ENCODE measurements around the gene CFAP52. TPM values are rescaled to one million over a fixed set of nuclear protein-coding genes. Genes with fewer than 3 reads are reported as not detected.
A peak's percentile ranks its signal among the peaks of the same experiment; 100 is the strongest.

The CFAP52 gene, protein sequence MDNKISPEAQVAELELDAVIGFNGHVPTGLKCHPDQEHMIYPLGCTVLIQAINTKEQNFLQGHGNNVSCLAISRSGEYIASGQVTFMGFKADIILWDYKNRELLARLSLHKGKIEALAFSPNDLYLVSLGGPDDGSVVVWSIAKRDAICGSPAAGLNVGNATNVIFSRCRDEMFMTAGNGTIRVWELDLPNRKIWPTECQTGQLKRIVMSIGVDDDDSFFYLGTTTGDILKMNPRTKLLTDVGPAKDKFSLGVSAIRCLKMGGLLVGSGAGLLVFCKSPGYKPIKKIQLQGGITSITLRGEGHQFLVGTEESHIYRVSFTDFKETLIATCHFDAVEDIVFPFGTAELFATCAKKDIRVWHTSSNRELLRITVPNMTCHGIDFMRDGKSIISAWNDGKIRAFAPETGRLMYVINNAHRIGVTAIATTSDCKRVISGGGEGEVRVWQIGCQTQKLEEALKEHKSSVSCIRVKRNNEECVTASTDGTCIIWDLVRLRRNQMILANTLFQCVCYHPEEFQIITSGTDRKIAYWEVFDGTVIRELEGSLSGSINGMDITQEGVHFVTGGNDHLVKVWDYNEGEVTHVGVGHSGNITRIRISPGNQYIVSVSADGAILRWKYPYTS
- total RNA-seq = not detected

- peaks cover 12% of the 10 kb centered on the region for H3K36me3 Mint-ChIP-seq (ENCODE audit: low read depth)
- no peaks in the 10 kb centered on the region for H3K9me3 Mint-ChIP-seq
- peak within 1 kb of the TSS; percentile 98 for H3K27ac Mint-ChIP-seq
- H3K4me3 Mint-ChIP-seq = peak within 1 kb of the TSS; percentile 90
- H3K27me3 Mint-ChIP-seq = no peaks in the 10 kb centered on the region
- peaks cover 18% of the 10 kb centered on the region for H3K4me1 Mint-ChIP-seq
- peak; percentile 70 for ATAC-seq (replicated peaks)
Measured at GRCh38 chr17:9576521-9577372, at the start of gene CFAP52. TSS of gene CFAP52 (plus strand) at chr17:9576642. CDS start at chr17:9576696, 54 bp downstream.

DNA sequence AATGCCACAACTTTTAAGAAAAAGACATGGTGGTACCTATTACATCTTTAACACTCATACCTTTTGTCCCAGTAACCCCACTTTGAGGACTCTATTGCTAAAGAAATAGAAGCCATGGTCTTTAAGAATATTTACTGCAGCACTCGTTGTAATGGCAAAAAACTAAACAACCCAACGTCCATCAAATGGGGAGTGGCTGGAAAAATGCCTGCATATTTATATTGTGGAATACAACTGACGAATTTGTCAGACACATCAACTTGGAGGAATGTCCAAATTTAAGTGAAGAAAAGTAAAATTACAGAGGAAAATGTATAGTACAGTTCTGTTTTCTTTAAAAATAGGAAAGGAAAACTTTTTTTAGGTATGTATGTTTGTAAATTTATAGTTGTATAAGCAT is 48.7 kb upstream of the CFAP52 start:
- Mint-ChIP-seq H3K4me1 (peaks cover 6% of the 10 kb centered on the region), H3K27me3 (no peaks in the 10 kb centered on the region)

GRCh38 chr17:9529033-9529700 is 47.3 kb upstream of the CFAP52 start:
- Mint-ChIP-seq H3K4me1 (peaks cover 6% of the 10 kb centered on the region), H3K27me3 (no peaks in the 10 kb centered on the region), H3K4me3 (no peak overlapping the region), H3K36me3 (ENCODE audit: low read depth) (peaks cover 5% of the 10 kb centered on the region), H3K9me3 (no peaks in the 10 kb centered on the region), H3K27ac (no peak overlapping the region)
- peak; percentile 99 for ATAC-seq (replicated peaks)

More for the DNA sequence above, 48.7 kb upstream of the CFAP52 start:
- Mint-ChIP-seq H3K36me3 (ENCODE audit: low read depth) (no peaks in the 10 kb centered on the region), H3K27ac (no peak overlapping the region), H3K9me3 (no peaks in the 10 kb centered on the region), H3K4me3 (no peak overlapping the region)
- ATAC-seq (replicated peaks) = no peak

DNA sequence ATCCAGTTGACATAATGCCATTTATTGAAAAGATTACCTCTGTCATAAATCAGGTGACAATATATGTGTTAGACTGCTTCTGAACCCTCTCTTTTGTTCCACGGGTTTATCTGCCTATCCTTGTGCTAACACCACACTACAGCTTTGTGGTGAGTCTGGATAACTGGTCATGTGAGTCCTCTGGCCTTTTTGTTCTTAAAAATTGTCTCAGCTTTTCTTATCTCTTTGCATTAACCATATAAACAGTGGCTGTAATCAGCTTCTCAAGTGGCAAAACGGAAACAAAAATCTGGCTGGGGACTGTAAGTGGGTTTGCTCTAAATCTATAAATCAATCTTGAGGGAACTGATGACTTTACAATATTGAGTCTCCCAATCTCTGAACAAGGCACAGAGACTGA is 45.4 kb upstream of the CFAP52 start:
- H3K27me3 Mint-ChIP-seq = no peaks in the 10 kb centered on the region
- no peak for ATAC-seq (replicated peaks)
- peaks cover 6% of the 10 kb centered on the region for H3K4me1 Mint-ChIP-seq
- H3K4me3 Mint-ChIP-seq = no peak overlapping the region
- no peak overlapping the region for H3K27ac Mint-ChIP-seq
- no peaks in the 10 kb centered on the region for H3K9me3 Mint-ChIP-seq
- H3K36me3 Mint-ChIP-seq (ENCODE audit: low read depth) = peaks cover 6% of the 10 kb centered on the region

- H3K4me1 Mint-ChIP-seq = peaks cover 6% of the 10 kb centered on the region
- ATAC-seq (replicated peaks) = no peak
- H3K27me3 Mint-ChIP-seq = no peaks in the 10 kb centered on the region
- no peak overlapping the region for H3K4me3 Mint-ChIP-seq
- peaks cover 6% of the 10 kb centered on the region for H3K36me3 Mint-ChIP-seq (ENCODE audit: low read depth)
- no peaks in the 10 kb centered on the region for H3K9me3 Mint-ChIP-seq
- no peak overlapping the region for H3K27ac Mint-ChIP-seq
Measured at GRCh38 chr17:9532715-9533114, 43.7 kb upstream of the CFAP52 start.

GRCh38 chr17:9533441-9533840 is 43.0 kb upstream of the CFAP52 start:
- peaks cover 6% of the 10 kb centered on the region for H3K4me1 Mint-ChIP-seq
- H3K9me3 Mint-ChIP-seq = no peaks in the 10 kb centered on the region
- H3K27ac Mint-ChIP-seq = no peak overlapping the region
- H3K27me3 Mint-ChIP-seq = no peaks in the 10 kb centered on the region
- H3K4me3 Mint-ChIP-seq = no peak overlapping the region
- peaks cover 6% of the 10 kb centered on the region for H3K36me3 Mint-ChIP-seq (ENCODE audit: low read depth)
- no peak for ATAC-seq (replicated peaks)

DNA sequence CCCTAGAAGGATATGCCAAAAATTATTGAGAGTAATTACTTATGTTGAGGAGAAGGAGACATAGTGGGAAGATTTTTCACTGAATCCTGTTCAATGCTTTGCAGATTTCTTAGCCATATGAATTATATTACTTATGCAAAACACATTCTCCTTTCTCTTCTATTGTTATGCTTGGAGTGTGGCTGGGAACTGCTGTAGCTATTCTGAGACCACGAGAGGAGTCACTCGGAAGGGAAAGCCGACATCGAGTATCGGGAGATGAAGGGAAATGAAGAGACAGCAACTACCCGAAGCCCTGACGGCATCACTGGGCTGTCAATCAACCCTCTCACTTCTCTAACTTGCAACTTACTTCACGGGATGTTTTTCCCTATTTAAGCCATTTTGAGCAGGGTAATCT is 40.4 kb upstream of the CFAP52 start:
- Mint-ChIP-seq H3K4me1 (no peaks in the 10 kb centered on the region), H3K27ac (no peak overlapping the region), H3K9me3 (no peaks in the 10 kb centered on the region), H3K36me3 (ENCODE audit: low read depth) (peaks cover 14% of the 10 kb centered on the region), H3K4me3 (no peak overlapping the region), H3K27me3 (no peaks in the 10 kb centered on the region)
- ATAC-seq (replicated peaks) = no peak

- Mint-ChIP-seq H3K27ac (no peak overlapping the region), H3K36me3 (ENCODE audit: low read depth) (peaks cover 15% of the 10 kb centered on the region), H3K4me1 (no peaks in the 10 kb centered on the region), H3K4me3 (no peak overlapping the region), H3K9me3 (no peaks in the 10 kb centered on the region), H3K27me3 (no peaks in the 10 kb centered on the region)
- ATAC-seq (replicated peaks) = no peak
Measured at GRCh38 chr17:9537177-9537776, 39.2 kb upstream of the CFAP52 start.

DNA sequence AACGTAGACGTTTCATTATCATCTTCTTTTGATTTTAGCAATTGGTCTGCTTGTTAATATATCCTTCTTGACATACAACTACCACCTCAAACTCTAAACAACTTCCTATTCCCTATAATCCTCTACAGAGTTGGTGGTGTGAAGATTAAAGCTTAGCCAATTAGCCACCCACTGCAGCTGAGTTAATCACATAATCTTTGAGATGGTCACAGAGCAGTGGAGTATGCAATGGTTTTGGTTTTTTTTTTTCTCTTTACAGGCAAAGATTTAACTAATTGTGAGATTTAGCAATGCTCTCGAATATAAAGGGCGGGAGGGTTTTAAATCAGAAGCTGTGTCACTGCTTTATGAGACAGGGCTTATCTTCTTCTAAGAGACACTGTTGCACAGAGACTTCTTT is 37.8 kb upstream of the CFAP52 start:
- no peak overlapping the region for H3K27ac Mint-ChIP-seq
- peaks cover 15% of the 10 kb centered on the region for H3K36me3 Mint-ChIP-seq (ENCODE audit: low read depth)
- H3K4me3 Mint-ChIP-seq = no peak overlapping the region
- H3K4me1 Mint-ChIP-seq = no peaks in the 10 kb centered on the region
- no peaks in the 10 kb centered on the region for H3K9me3 Mint-ChIP-seq
- no peaks in the 10 kb centered on the region for H3K27me3 Mint-ChIP-seq
- no peak for ATAC-seq (replicated peaks)

DNA sequence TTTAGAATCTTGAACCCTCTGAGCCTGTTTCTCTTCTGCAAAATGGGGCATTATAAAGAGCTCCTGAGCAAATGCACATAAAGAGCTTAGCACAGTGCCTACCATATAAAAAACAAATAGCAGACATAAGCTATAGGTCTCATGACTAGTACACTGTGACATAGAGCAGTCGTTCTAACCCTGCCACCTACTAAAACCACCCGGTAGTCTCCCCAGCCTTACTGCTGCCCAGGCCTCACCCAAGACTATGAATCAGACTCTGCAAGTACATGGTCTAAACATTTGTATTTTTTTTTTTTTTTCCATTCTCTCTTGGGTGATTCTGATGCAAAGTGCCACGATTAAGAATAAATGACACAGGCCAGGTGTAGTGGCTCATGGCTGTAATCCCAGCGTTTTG is 34.7 kb upstream of the CFAP52 start:
- Mint-ChIP-seq H3K9me3 (no peaks in the 10 kb centered on the region), H3K4me1 (peaks cover 6% of the 10 kb centered on the region), H3K27ac (no peak overlapping the region), H3K27me3 (no peaks in the 10 kb centered on the region), H3K4me3 (no peak overlapping the region), H3K36me3 (ENCODE audit: low read depth) (peaks cover 8% of the 10 kb centered on the region)
- peak; percentile 64 for ATAC-seq (replicated peaks)

DNA sequence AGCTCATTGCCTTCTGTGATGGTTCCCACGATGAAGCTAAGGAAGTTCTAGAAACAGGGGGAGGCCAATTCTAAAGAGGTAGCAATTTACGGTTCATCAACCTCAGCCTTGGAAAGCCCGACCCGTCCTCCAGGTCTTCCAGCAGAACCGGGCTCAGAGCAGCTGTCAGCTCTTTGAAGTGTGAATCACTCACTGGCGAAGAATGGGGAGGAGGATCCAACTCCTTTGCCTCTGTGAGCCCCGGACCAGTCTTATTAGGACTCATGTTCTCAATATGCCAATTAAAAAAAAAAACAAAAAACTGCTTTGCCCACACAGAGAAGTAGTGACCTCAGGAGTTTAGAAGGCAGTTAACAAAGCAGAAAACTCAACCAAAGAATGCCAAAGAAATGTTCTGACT is 32.2 kb upstream of the CFAP52 start:
- H3K4me1 Mint-ChIP-seq = peaks cover 12% of the 10 kb centered on the region
- H3K27ac Mint-ChIP-seq = no peak overlapping the region
- peaks cover 9% of the 10 kb centered on the region for H3K36me3 Mint-ChIP-seq (ENCODE audit: low read depth)
- no peak overlapping the region for H3K4me3 Mint-ChIP-seq
- H3K9me3 Mint-ChIP-seq = no peaks in the 10 kb centered on the region
- H3K27me3 Mint-ChIP-seq = no peaks in the 10 kb centered on the region
- ATAC-seq (replicated peaks) = no peak

- Mint-ChIP-seq H3K4me1 (peaks cover 17% of the 10 kb centered on the region), H3K36me3 (ENCODE audit: low read depth) (peaks cover 31% of the 10 kb centered on the region), H3K4me3 (no peak overlapping the region), H3K27ac (peak overlapping the region; percentile 10), H3K9me3 (no peaks in the 10 kb centered on the region), H3K27me3 (no peaks in the 10 kb centered on the region)
- ATAC-seq (replicated peaks) = peak; percentile 98
Measured at GRCh38 chr17:9549215-9549614, 27.2 kb upstream of the CFAP52 start.

GRCh38 chr17:9553181-9553580 is 23.3 kb upstream of the CFAP52 start:
- H3K36me3 Mint-ChIP-seq (ENCODE audit: low read depth) = peaks cover 59% of the 10 kb centered on the region
- H3K4me3 Mint-ChIP-seq = no peak overlapping the region
- ATAC-seq (replicated peaks) = no peak
- H3K9me3 Mint-ChIP-seq = no peaks in the 10 kb centered on the region
- H3K27me3 Mint-ChIP-seq = no peaks in the 10 kb centered on the region
- H3K4me1 Mint-ChIP-seq = peaks cover 13% of the 10 kb centered on the region
- no peak overlapping the region for H3K27ac Mint-ChIP-seq

DNA sequence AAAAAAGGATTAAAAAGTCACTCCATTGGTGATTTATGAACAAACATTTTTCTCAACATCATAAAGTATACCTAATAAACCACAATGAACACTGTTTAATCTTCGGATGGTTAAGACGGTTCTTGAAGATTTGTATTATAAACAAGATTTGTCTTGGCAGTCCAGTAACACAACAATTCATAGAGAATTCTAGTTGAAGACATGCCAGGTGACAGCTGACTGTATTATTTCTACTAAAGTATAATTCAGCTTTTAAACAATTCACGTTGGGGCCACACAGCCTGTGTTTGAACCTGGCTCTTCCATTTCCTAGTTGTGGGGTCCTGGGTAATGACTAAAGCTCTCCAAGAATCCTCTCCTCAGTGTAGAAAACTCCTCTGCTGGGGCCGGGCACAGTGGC is 22.8 kb upstream of the CFAP52 start:
- H3K9me3 Mint-ChIP-seq = no peaks in the 10 kb centered on the region
- H3K27me3 Mint-ChIP-seq = no peaks in the 10 kb centered on the region
- H3K4me1 Mint-ChIP-seq = peaks cover 15% of the 10 kb centered on the region
- peaks cover 62% of the 10 kb centered on the region for H3K36me3 Mint-ChIP-seq (ENCODE audit: low read depth)
- no peak overlapping the region for H3K4me3 Mint-ChIP-seq
- ATAC-seq (replicated peaks) = no peak
- no peak overlapping the region for H3K27ac Mint-ChIP-seq

Measured in activated T-helper 17 cell treated with anti-CD3 and anti-CD28 coated beads, Interleukin-2, amount 50 U/mL, for 72 hours (primary cell).